ENCODE results near the gene GABARAPL2. TPM values are rescaled to one million over a fixed set of nuclear protein-coding genes. Genes with fewer than 3 reads are reported as not detected.

GABARAPL2 gene
- total RNA-seq, 1 experiment from 2014 or later = 56.2 TPM

DNA sequence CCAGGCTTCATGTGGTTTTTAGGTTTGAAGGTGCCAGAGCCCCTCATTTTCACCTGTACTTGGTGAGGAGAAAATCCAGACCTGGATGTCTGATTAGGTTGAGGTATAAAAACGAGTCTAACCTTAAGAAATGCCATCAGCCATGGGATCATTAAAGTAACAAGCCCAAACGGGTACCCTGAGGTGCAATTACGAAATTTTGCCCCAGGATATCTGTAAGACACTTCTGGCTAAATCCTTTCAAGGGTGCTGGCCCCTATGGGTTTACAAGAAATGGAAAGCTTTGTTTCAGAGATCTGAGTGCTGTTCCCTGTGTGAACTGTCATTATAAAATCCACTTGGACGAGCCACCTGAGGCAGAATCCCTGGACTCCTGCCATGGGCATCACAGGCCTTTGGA is 37.1 kb downstream of the GABARAPL2 start:
- Histone ChIP-seq H3K27ac (ENCODE audit: low read length) (no peak overlapping the region), H3K4me1 (ENCODE audit: control insufficient read depth, insufficient read depth, low read length) (no peaks in the 10 kb centered on the region), H3K9me3 (ENCODE audit: control insufficient read depth, insufficient read depth, low read depth, low read length) (no peaks in the 10 kb centered on the region), H3K27me3 (ENCODE audit: control insufficient read depth, insufficient read depth, low read length) (no peaks in the 10 kb centered on the region), H3K36me3 (ENCODE audit: control insufficient read depth, insufficient read depth, low read length) (peaks cover 7% of the 10 kb centered on the region), H3K4me3 (ENCODE audit: low read depth in 2 of 2, low read length in 2 of 2) (no peak overlapping the region)
- no peak for TF ChIP-seq TCF7L2 (IDR thresholded peaks at IDR 0.05; ENCODE audit: low read depth, low read length)
- no peak for TF ChIP-seq POLR2AphosphoS5 (IDR thresholded peaks at IDR 0.05; ENCODE audit: low read depth, low read length)
- TF ChIP-seq, protein P1, sequence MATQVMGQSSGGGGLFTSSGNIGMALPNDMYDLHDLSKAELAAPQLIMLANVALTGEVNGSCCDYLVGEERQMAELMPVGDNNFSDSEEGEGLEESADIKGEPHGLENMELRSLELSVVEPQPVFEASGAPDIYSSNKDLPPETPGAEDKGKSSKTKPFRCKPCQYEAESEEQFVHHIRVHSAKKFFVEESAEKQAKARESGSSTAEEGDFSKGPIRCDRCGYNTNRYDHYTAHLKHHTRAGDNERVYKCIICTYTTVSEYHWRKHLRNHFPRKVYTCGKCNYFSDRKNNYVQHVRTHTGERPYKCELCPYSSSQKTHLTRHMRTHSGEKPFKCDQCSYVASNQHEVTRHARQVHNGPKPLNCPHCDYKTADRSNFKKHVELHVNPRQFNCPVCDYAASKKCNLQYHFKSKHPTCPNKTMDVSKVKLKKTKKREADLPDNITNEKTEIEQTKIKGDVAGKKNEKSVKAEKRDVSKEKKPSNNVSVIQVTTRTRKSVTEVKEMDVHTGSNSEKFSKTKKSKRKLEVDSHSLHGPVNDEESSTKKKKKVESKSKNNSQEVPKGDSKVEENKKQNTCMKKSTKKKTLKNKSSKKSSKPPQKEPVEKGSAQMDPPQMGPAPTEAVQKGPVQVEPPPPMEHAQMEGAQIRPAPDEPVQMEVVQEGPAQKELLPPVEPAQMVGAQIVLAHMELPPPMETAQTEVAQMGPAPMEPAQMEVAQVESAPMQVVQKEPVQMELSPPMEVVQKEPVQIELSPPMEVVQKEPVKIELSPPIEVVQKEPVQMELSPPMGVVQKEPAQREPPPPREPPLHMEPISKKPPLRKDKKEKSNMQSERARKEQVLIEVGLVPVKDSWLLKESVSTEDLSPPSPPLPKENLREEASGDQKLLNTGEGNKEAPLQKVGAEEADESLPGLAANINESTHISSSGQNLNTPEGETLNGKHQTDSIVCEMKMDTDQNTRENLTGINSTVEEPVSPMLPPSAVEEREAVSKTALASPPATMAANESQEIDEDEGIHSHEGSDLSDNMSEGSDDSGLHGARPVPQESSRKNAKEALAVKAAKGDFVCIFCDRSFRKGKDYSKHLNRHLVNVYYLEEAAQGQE (IDR thresholded peaks at IDR 0.05; ENCODE audit: insufficient read depth in 1 of 2, low read depth in 2 of 2, low read length in 1 of 2) = no peak
- no peak for TF ChIP-seq SIN3A (IDR thresholded peaks at IDR 0.05; ENCODE audit: borderline replicate concordance, insufficient read depth, low read depth, low read length)
- TF ChIP-seq CTCF (IDR thresholded peaks at IDR 0.05) = no peak
- intact Hi-C loops (cut with micrococcal nuclease; ENCODE audit: unreplicated experiment) (no loop called here), in situ Hi-C loops (cut with HindIII; ENCODE audit: low pct_unique_long_range_greater_than_20kb, low sequenced_read_pairs) (no loop called here)
- ATAC-seq (no peak), DNase-seq (ENCODE audit: low read depth, low spot score) (no peak)
- ChIA-PET POLR2A (no interaction called here), CTCF (no interaction called here)
- BruUV-seq (replicated peaks) = no TSS peak

DNA sequence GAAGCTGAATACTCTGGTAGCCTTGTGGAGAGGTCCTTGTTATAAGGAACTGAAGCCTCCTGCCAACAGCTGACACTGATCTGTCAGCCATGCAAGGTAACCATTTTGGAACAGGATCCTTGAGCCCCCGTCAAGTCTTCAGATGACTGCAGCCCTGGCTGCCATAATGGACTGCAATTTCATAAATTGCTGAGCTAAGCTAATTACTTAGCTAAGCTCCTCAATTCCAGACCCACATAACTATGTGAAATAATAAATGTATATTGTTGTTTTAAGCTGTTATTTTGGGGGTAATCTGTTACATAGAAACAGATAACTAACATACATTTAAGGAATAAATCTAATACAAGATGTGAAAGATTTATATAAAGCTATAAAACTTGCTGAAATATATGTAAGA is 40.3 kb downstream of the GABARAPL2 start:
- ChIA-PET CTCF (no interaction called here), POLR2A (no interaction called here)
- Histone ChIP-seq H3K4me3 (ENCODE audit: low read depth in 2 of 2, low read length in 2 of 2) (no peak overlapping the region), H3K27ac (ENCODE audit: low read length) (no peak overlapping the region), H3K4me1 (ENCODE audit: control insufficient read depth, insufficient read depth, low read length) (no peaks in the 10 kb centered on the region), H3K9me3 (ENCODE audit: control insufficient read depth, insufficient read depth, low read depth, low read length) (no peaks in the 10 kb centered on the region), H3K27me3 (ENCODE audit: control insufficient read depth, insufficient read depth, low read length) (no peaks in the 10 kb centered on the region), H3K36me3 (ENCODE audit: control insufficient read depth, insufficient read depth, low read length) (peaks cover 8% of the 10 kb centered on the region)
- intact Hi-C loops (cut with micrococcal nuclease; ENCODE audit: unreplicated experiment) = no loop called here
- DNase-seq (ENCODE audit: low read depth, low spot score) (no peak), ATAC-seq (no peak)
- TF ChIP-seq POLR2AphosphoS5 (IDR thresholded peaks at IDR 0.05; ENCODE audit: low read depth, low read length) (no peak), CTCF (IDR thresholded peaks at IDR 0.05) (no peak), TCF7L2 (IDR thresholded peaks at IDR 0.05; ENCODE audit: low read depth, low read length) (no peak)
- TF ChIP-seq, protein P1 (IDR thresholded peaks at IDR 0.05; ENCODE audit: insufficient read depth in 1 of 2, low read depth in 2 of 2, low read length in 1 of 2) = no peak
- in situ Hi-C loops (cut with HindIII; ENCODE audit: low pct_unique_long_range_greater_than_20kb, low sequenced_read_pairs) = no loop called here
- BruUV-seq (replicated peaks) = no TSS peak

Measured in Panc1 (cell line).